HG03460 (cell line): Measurements from ENCODE around the gene REC8.

Source experiments
- ATAC-seq: cut with Tn5 transposase; IDR thresholded peaks from one replicate; pipeline ENCODE4 v1.9.1; 2021; ENCODE audit not compliant: unreplicated experiment

The REC8 gene

GRCh38 chr14:24171422-24172260, at the start of gene REC8:
REC8 (plus strand) TSS chr14:24172080; CDS start chr14:24172553, 473 bp downstream.
- ATAC-seq = peak; percentile 88

- no peak for ATAC-seq
These were observed 49.5 kb upstream of the REC8 start for GRCh38 chr14:24122416-24122815.

- no peak for ATAC-seq
These were observed 49.0 kb upstream of the REC8 start for GRCh38 chr14:24122898-24123297.

- ATAC-seq = peak; percentile 57
These were observed 48.2 kb upstream of the REC8 start for GRCh38 chr14:24123424-24124417.

- ATAC-seq = no peak
These were observed 44.9 kb upstream of the REC8 start for GRCh38 chr14:24126939-24127338.

- ATAC-seq = no peak
These were observed 44.2 kb upstream of the REC8 start for GRCh38 chr14:24127673-24128072.

- no peak for ATAC-seq
These were observed 42.4 kb upstream of the REC8 start for GRCh38 chr14:24129410-24129998.

- no peak for ATAC-seq
These were observed 41.5 kb upstream of the REC8 start, which contains the start of gene FITM1 for GRCh38 chr14:24130380-24130716. FITM1 (plus strand) TSS chr14:24130659; CDS start chr14:24131564, 905 bp downstream.

- no peak for ATAC-seq
These were observed 40.9 kb upstream of the REC8 start for GRCh38 chr14:24130717-24131548.

- ATAC-seq = no peak
These were observed 40.3 kb upstream of the REC8 start for GRCh38 chr14:24131549-24131966.

GRCh38 chr14:24132061-24132685, 39.7 kb upstream of the REC8 start:
- ATAC-seq = no peak

- ATAC-seq = no peak
These were observed 38.9 kb upstream of the REC8 start for GRCh38 chr14:24132976-24133375.

- no peak for ATAC-seq
These were observed 38.1 kb upstream of the REC8 start for GRCh38 chr14:24133735-24134134.

GRCh38 chr14:24135584-24135833, 36.4 kb upstream of the REC8 start:
- peak; percentile 1 for ATAC-seq

- ATAC-seq = peak; percentile 84
These were observed 35.8 kb upstream of the REC8 start, which contains the start of gene PSME1 for GRCh38 chr14:24135834-24136683. PSME1 (plus strand) TSS chr14:24136194; CDS start chr14:24136263, 69 bp downstream.

GRCh38 chr14:24136684-24137528, 35.0 kb upstream of the REC8 start:
- ATAC-seq = no peak

GRCh38 chr14:24137529-24138395, 34.1 kb upstream of the REC8 start:
- ATAC-seq = no peak
